Left forelimb (tissue), 1 donor: Measurements from ENCODE around the gene HOXB5.

ENCODE experiments used
- DNase-seq: peaks from one replicate; pipeline ENCODE4 v3.0.0-alpha.2; 2018; ENCODE audit warnings: low spot score

The HOXB5 gene

GRCh38 chr17:48601539-48602425, 8.2 kb upstream of the HOXB5 start:
- DNase-seq = no peak

GRCh38 chr17:48601207-48601538, 7.6 kb upstream of the HOXB5 start:
- no peak for DNase-seq

GRCh38 chr17:48600244-48601098, 6.9 kb upstream of the HOXB5 start:
- no peak for DNase-seq

- DNase-seq = no peak
Observed at GRCh38 chr17:48599354-48599753, 5.8 kb upstream of the HOXB5 start.

DNA sequence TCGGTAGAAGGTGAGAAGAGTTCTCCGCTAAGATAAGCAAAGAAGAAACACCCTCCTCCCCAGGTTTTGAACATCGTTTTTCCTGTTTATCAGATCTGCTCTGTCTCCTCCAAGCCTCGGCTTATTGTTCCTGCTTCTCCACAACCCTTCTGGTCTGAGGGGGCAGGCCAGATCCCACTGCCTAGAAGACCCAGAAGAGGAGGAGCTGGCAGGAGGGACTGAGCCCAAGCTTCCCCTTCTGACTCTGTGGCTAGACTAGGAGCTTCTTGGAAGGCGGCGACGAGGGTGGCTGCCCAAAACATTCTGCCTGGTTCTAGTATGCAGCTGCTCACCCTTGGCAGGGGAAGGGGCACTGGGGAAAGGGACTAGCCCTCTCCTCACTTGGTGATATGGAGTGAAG, 5.2 kb upstream of the HOXB5 start:
- no peak for DNase-seq

GRCh38 chr17:48597778-48598631, 4.4 kb upstream of the HOXB5 start:
- no peak for DNase-seq

GRCh38 chr17:48597528-48597777, 3.9 kb upstream of the HOXB5 start:
- no peak for DNase-seq

DNA sequence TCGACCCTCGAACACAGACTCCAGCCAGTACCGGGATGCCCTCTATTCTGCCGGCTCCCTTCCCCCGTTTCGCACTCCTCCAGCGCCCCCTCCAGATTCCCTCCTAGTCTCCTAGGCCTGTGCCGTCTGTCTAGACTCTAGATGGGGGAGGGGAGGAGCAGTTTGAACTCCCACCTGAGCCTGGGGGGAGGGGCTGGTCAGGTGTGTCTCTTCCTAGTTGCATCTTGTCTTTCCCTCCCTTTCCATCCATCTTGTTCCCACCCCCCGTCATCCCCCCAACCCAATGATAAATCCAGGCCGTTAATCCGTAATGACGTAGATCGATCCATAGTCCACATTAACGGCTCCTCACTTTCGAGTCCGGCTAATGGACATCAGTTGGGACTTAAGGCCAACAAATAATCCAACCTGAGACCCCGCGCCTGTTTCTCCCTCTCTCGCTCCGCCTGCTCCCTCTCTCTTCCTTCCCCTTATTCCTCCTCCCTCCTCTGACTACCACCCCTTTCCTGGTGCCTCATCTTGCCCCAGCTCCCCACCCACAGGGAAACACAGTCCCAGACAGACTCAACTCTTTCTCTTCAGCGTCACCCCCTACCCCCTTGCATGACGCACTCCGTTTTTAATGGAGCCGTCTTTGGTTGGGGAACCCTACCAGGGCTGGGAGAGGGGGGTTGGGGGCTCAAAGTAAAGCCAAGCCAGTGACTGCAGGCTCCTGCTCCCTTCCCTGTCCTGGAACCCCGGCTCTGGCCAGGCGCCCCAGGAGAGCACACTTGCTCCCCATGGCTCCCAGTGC, 3.4 kb upstream of the HOXB5 start:
- DNase-seq = no peak

DNA sequence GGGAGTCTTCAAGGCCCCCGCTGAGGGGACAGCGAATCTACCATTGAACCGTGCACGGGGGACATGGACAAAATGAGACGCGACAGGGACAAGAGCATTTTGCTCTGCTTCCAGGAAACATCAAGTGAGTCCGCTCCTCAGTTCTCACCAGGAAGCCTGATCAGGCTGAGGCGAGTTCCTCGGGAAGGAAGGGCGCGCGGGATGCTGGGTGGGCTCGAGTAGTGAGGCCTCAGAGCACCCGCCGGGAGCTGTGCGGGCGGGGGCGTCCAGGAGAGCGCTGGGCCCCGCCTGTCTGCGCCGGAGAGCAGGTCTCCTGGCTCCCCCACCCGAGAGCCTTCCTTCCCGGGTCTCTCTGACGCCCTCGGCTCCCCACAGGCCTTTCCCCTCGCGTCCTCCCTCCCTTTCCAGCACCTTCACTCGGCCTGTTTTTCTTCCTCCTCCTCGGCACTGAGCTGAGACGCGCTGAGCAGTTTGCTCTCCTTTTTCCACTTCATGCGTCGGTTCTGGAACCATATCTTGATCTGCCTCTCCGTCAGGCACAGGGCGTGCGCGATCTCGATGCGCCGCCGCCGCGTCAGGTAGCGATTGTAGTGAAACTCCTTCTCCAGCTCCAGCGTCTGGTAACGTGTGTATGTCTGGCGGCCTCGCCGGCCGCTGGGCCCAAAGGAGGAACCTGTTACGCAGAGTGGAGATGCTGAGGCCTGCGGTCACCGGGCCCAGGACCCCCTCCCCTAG, 2.6 kb upstream of the HOXB5 start:
- DNase-seq = no peak

DNA sequence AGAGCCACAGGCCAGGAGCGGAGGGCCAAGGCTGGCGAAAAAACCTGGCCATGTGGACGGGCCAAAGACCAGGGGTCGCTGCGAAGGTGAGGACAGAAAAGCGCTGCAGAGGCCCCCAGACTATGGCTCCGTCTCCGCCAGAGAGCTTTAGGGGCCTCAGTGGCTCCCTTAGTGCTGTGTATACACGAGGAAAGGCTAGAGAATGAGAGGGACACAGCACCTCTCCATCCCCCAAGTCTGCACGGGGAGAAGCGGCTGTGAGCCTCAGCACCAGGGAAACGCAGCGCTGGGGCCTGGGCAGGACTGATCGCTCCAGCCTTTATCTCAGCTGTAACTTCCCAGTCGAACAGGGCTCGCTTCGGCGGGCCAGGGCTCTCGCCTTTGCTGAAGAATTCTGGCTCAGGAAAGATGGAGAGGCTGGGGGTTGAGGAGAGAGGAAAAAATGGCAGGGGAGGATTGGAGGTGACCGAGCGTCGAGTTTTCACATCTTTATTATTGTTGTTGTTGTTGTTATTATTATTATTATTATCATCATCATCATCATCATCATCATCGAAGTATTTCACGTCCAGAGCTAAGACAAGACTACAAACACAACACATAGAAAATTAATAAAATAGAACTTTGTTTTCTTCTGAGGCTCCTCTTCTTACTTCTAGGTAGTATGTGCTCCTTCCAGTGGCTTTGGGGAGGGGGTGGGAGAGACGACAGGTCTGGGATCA, 1.9 kb upstream of the HOXB5 start:
- no peak for DNase-seq

GRCh38 chr17:48594538-48595277, 1.1 kb upstream of the HOXB5 start:
- DNase-seq = no peak

GRCh38 chr17:48593840-48594537, 410 bp upstream of the HOXB5 start:
- DNase-seq = no peak

DNA sequence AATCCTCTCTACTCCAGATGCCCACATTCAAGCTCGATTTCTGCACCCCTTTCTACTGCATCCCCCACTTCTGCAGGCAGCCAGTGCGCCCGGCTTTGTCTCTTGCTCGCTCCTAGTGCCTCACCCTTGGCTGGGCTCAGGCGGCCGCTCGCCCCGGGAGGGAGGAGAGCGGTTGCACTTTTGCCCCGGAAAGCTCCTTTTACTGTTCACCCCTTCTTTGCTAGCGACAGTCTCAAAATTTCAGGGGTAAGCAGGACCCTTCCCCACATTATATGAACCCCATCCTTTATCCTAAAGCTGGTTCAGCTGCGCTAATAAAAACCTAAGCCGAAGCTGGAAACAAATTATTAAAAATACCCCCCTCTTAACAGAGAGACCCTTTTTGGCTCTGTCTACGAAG, 1.0 kb downstream of the HOXB5 start:
- no peak for DNase-seq

DNA sequence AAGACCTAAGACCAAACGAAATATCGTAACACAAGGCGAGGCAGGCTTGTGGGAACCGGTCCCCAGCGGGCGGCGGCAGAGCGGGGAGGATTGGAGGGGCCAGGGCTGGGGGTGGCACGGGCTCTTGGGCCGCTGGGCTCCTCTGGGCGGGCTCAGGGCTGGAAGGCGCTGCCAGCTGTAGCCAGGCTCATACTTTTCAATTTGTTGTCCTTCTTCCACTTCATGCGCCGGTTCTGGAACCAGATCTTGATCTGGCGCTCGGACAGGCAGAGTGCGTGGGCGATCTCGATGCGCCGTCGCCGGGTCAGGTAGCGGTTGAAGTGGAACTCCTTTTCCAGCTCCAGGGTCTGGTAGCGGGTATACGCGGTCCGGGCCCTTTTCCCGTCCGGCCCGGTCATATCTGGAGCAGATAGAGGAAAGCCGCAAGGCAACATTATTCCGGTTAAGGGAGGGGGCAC, 1.5 kb downstream of the HOXB5 start:
- DNase-seq = no peak

DNA sequence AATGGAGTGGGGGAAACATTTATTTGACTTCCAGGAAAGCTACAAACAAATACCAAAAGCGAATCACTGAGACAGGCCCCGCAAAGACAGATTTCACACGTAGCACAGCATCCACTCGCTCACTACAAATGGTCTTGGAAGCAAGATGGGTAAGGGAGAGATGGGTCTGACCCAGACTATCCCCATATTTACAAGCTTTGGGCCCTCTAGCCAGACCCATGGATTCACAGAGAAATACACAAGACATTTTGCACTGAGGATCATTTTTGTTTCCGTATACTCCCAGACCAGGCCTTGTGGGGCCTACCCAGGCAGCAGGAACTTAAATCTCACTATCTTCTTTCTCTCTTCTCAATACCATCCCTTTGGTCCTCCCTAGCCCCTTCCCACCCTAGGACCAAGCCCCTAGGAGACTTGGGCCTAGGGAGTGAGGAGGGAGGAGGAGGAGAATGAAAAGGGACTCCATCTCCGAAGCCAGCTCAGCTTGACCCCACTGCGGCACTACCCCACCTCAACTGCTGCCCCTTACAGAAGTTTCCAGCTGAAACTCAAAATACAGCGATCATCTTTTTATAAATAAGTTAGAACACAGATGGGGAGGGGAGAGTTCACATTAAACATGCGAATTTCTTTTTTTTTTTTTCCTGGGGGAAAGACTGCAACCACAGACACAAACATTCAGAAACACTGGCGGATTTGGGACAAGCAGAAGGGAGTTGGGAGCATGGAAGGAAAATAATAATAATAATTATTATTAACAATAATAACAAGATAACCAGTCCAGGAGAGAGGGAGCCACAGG, 2.1 kb downstream of the HOXB5 start:
- DNase-seq = no peak

GRCh38 chr17:48590607-48591161, 2.9 kb downstream of the HOXB5 start:
- no peak for DNase-seq

DNA sequence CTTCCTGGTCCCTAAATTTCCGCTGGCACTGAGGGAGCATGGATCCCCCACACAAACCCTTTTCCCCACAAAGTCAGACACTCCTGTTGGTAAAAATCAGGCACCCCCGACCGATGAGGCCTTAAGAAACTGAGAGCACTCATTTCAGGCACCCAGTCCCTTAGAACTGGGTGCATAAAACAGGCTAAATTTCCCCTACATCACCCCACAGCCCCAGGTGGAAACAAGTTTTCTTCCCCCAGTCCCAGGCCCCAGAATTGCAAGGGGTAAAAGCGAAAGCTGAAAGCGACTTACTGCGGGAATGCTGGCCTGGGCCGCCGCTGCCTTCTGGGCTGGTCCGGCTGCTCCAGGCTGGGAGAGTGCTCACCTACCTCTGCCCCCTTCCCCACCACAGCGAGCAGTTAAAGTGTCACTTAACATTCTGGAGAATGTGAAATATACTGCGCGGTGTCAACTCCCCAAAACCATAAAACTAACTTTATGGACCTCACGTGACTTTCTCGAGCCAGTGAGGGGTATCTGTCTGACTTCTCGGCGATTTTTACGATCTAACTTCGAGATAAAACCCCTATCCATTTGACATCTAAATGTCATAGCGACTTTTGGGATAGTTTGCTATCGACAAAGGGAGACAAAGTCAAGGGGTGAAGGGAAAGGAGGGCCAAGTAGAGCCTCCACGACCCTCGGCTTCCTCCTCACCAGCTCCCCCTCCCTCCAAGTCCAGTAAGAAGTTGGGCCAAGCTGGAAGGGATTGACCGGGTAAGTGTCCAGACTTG, 3.6 kb downstream of the HOXB5 start, which contains the start of gene HOXB3:
HOXB3 (minus strand) TSS at position 411 of the 776 bp plus-strand sequence. CDS start 37,767 bp downstream, outside the sequence.
- no peak for DNase-seq
